Type B pancreatic cell (in vitro differentiated cells): ENCODE measurements around the gene GPR83. TPM values are rescaled to one million over a fixed set of nuclear protein-coding genes. Genes with fewer than 3 reads are reported as not detected.
A peak's percentile ranks its signal among the peaks of the same experiment; 100 is the strongest.

ENCODE experiments used
- DNase-seq: peaks from one replicate; pipeline ENCODE4 v3.0.0; 2021; ENCODE audit warnings: mixed read lengths; ENCODE audit not compliant: unreplicated experiment; ENCODE audit errors: extremely low spot score
- H3K27ac Mint-ChIP-seq: 2 replicates; pipeline ENCODE4 v1.8.0; 2021; ENCODE audit warnings: mild to moderate bottlenecking, mixed read lengths
- H3K27me3 Mint-ChIP-seq: 2 replicates; pipeline ENCODE4 v1.8.0; 2021; ENCODE audit warnings: mixed read lengths
- H3K36me3 Mint-ChIP-seq: 2 replicates; pipeline ENCODE4 v1.8.0; 2021; ENCODE audit warnings: mixed read lengths
- H3K4me1 Mint-ChIP-seq: one replicate; pipeline ENCODE4 v1.8.0; 2021; ENCODE audit warnings: mixed read lengths; ENCODE audit not compliant: unreplicated experiment
- H3K4me3 Mint-ChIP-seq: 2 replicates; pipeline ENCODE4 v1.8.0; 2021; ENCODE audit warnings: mild to moderate bottlenecking, mixed read lengths
- H3K9me3 Mint-ChIP-seq: 2 replicates; pipeline ENCODE4 v1.8.0; 2021; ENCODE audit warnings: mixed read lengths
- CTCF ChIP-seq: fragments of 200-600 bp; sonication (generic); conservative IDR thresholded peaks from 2 replicates; pipeline ENCODE4 v1.5.0; 2021; ENCODE audit warnings: antibody characterized with exemption, mild to moderate bottlenecking
- long read RNA-seq: library from polyadenylated mRNA; unstranded; transcript quantifications from one replicate; pipeline ENCODE4 v2.0.0, GENCODE V29; 2020
- total RNA-seq: library from RNA; stranded (reverse); gene quantifications from 2 replicates; pipeline ENCODE4 v1.2.1, GENCODE V29; 2021; ENCODE audit warnings: low replicate concordance

The GPR83 gene
- total RNA-seq: 0.36 and 0.43 TPM in 2 replicates
- long read RNA-seq: 0 reads

- Mint-ChIP-seq H3K4me1 (peaks cover 12% of the 10 kb centered on the region), H3K36me3 (no peaks in the 10 kb centered on the region), H3K4me3 (peak within 1 kb of the TSS; percentile 88), H3K27me3 (peaks cover 80% of the 10 kb centered on the region), H3K27ac (no peak within 1 kb of the TSS), H3K9me3 (no peaks in the 10 kb centered on the region)
- TF ChIP-seq CTCF: no peak
- DNase-seq: no peak
These were observed at the start of gene GPR83 for GRCh38 chr11:94400839-94401772. TSS of gene GPR83 (minus strand) at chr11:94401419. CDS start at chr11:94401247, 172 bp downstream.

DNA sequence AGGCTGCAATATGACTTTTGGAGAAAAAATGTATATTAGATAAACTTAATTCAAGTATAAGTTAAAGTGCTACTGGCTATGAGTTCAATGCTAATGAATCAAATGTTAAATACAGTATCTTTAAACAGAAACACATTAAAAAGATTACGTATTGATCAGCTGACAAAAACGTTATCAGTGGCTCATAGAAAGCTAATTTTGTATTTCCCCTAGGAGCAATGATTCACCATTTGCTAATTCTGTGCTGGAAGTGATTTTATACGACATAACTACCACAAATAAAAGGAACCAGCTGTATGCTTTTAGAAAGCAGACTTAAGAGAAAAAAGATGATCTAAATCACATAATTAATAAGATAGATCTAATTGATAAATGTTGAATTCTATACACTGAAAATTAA lies 48.8 kb upstream of the GPR83 start:
- Mint-ChIP-seq H3K4me3 (no peak overlapping the region), H3K4me1 (no peaks in the 10 kb centered on the region), H3K9me3 (no peaks in the 10 kb centered on the region), H3K27ac (no peak overlapping the region), H3K36me3 (peaks cover 14% of the 10 kb centered on the region), H3K27me3 (no peaks in the 10 kb centered on the region)
- no peak for TF ChIP-seq CTCF
- no peak for DNase-seq

GRCh38 chr11:94449437-94449836 lies 48.2 kb upstream of the GPR83 start:
- no peak for TF ChIP-seq CTCF
- Mint-ChIP-seq H3K4me3 (no peak overlapping the region), H3K9me3 (no peaks in the 10 kb centered on the region), H3K27ac (no peak overlapping the region), H3K27me3 (no peaks in the 10 kb centered on the region), H3K36me3 (peaks cover 14% of the 10 kb centered on the region), H3K4me1 (no peaks in the 10 kb centered on the region)
- DNase-seq: no peak

GRCh38 chr11:94449029-94449428 lies 47.8 kb upstream of the GPR83 start:
- Mint-ChIP-seq H3K27ac (no peak overlapping the region), H3K4me1 (no peaks in the 10 kb centered on the region), H3K27me3 (no peaks in the 10 kb centered on the region), H3K4me3 (no peak overlapping the region), H3K36me3 (peaks cover 18% of the 10 kb centered on the region), H3K9me3 (no peaks in the 10 kb centered on the region)
- DNase-seq: no peak
- TF ChIP-seq CTCF: no peak

- Mint-ChIP-seq H3K27ac (no peak overlapping the region), H3K36me3 (peaks cover 8% of the 10 kb centered on the region), H3K4me1 (no peaks in the 10 kb centered on the region), H3K27me3 (no peaks in the 10 kb centered on the region), H3K9me3 (no peaks in the 10 kb centered on the region), H3K4me3 (no peak overlapping the region)
- no peak for TF ChIP-seq CTCF
- DNase-seq: no peak
These were observed 45.9 kb upstream of the GPR83 start for GRCh38 chr11:94447149-94447548.
